Measurements from ENCODE around the gene VEGFA.

GRCh38 chr6:43724914-43725642 lies 44.9 kb upstream of the VEGFA start:
- TF ChIP-seq CTCF (IDR thresholded peaks at IDR 0.05), result no peak
- no peak for TF ChIP-seq POLR2A (IDR thresholded peaks at IDR 0.05)

Measured in vagina (tissue), 2 donors.